ENCODE data around the gene CDHR2. TPM values are rescaled to one million over a fixed set of nuclear protein-coding genes. Genes with fewer than 3 reads are reported as not detected.
A peak's percentile ranks its signal among the peaks of the same experiment; 100 is the strongest.

CDHR2 gene
- total RNA-seq, 1 donor: not detected

DNA sequence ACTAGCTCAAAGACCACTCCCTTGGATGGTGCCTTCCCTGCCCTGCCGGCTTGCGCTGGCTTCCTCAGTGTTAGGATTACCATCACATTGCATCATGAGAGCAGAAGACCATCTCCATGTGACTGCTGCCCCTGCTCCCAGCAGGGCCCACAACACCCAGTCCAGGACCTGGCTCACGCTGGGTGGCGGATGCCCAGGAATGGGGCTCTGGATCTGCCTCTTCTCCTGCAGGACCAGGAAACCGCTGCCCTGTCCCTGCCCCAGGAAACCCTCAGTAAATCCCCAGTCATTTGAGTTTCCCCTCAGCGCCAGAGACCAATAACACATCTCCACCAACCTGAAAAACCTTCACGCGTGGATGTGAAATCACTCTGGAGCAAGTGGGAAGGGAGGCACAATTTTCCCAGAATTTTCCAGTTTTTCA, 8.7 kb upstream of the CDHR2 start:
- DNase-seq (ENCODE audit: low read depth): peak; percentile 46
- no peak overlapping the region for H3K4me3 ChIP-seq (ENCODE audit: low read depth, low read length)
- TF ChIP-seq CTCF (IDR thresholded peaks at IDR 0.05; ENCODE audit: insufficient read depth, low read depth, low read length): no peak

GRCh38 chr5:176540956-176541337, 8.2 kb upstream of the CDHR2 start:
- TF ChIP-seq CTCF (IDR thresholded peaks at IDR 0.05; ENCODE audit: insufficient read depth, low read depth, low read length): no peak
- H3K4me3 ChIP-seq (ENCODE audit: low read depth, low read length): no peak overlapping the region
- DNase-seq (ENCODE audit: low read depth): no peak

GRCh38 chr5:176541338-176542134, 7.6 kb upstream of the CDHR2 start:
- DNase-seq (ENCODE audit: low read depth): peak; percentile 28
- no peak overlapping the region for H3K4me3 ChIP-seq (ENCODE audit: low read depth, low read length)
- TF ChIP-seq CTCF (IDR thresholded peaks at IDR 0.05; ENCODE audit: insufficient read depth, low read depth, low read length): no peak

DNA sequence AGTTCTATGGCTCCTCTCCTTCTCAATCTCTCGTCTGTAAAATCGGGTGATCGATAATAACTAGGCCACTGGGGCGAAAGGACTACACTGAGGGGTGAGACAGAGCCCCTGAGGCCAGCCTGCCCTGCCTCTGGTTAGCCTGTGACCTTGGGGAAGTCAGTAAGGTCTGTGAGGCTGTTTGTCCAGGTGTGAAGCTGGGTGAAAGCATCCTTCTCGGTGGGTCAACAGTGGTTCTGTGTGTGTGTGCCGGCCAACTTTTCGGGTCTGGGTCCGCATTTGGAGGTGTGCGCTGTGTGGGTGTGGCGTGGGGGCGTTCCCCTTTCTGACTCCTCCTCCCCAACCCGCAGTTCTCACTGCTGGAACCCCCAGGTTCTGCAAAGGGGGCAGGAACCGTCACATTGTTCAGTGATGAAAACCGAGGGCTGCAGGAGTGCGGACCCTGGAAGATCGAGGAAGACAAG, 7.0 kb upstream of the CDHR2 start:
- no peak for DNase-seq (ENCODE audit: low read depth)
- peak overlapping the region; percentile 63 for H3K4me3 ChIP-seq (ENCODE audit: low read depth, low read length)
- TF ChIP-seq CTCF (IDR thresholded peaks at IDR 0.05; ENCODE audit: insufficient read depth, low read depth, low read length): no peak

DNA sequence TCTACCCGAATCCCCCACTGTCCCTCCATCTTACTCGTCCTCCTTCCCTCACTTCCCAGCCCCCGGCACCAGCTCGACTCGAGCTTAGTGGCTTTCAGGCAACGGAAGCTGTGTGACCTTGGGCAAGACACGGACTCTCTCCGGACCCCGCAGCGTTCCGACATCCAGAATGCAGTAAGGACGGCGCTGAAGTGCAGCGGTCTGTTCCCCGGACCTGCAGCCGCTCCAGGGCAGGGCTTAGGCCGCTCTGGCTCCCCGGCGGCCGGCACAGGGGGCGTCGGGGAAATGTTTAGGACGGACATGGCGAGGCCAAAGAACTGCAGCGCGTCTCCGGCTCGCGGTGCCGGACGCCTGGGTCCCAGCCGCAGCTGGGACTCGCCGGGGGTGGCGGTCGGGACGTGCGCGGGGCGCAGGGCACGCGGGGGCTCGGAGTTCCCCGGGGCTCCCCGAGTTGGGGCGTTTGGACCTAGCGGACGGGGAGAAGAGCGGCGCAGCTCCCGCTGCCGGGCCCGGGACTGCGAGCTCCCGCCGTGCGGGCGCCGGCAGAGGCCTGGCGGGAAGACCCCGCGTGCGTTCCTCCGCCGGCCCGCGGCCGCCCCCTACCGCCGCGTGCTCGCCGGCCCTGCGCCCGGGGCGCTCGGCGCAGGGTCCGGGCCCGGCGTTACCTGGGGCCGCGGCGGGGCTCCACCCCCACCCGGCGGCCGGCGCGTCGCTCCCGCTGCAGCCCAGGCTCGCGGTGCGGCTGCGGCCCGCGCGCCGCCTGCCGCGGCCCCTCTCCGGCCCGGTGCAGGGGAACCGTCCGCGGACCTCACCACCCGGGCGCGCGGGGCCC, 6.3 kb upstream of the CDHR2 start:
- DNase-seq (ENCODE audit: low read depth): peak; percentile 21

More for the DNA sequence above, 6.3 kb upstream of the CDHR2 start:
- peak overlapping the region; percentile 63 for H3K4me3 ChIP-seq (ENCODE audit: low read depth, low read length)
- TF ChIP-seq CTCF (IDR thresholded peaks at IDR 0.05; ENCODE audit: insufficient read depth, low read depth, low read length): no peak
